K562 (cell line): Measurements from ENCODE around the gene KLF1. TPM values are rescaled to one million over a fixed set of nuclear protein-coding genes. Genes with fewer than 3 reads are reported as not detected.

Source experiments
- ATF3 ChIP-seq, 2 experiments: fragments of 450-650 bp in 1 of 2; sonication (generic) in 1 of 2; formaldehyde crosslinking in 1 of 2; IDR thresholded peaks in 1 of 2; conservative IDR thresholded peaks in 1 of 2; 2 replicates each; pipeline versions ENCODE4 v1.6.1 to v1.8.1; 2016 to 2023; ENCODE audit warnings: mild to moderate bottlenecking in 2 of 2, moderate library complexity in 2 of 2, inconsistent platforms in 1 of 2, missing genetic modification reagents in 1 of 2
- CREB1 ChIP-seq, 2 experiments: sonication (generic) in 1 of 2; formaldehyde crosslinking in 1 of 2; IDR thresholded peaks; 2 replicates each; pipeline versions ENCODE4 v1.6.1 to v1.8.0; 2012 to 2022; ENCODE audit warnings: inconsistent platforms in 1 of 2, mild to moderate bottlenecking in 1 of 2, missing genetic modification reagents in 1 of 2, moderate library complexity in 1 of 2
- E2F5 ChIP-seq: sonication (generic); formaldehyde crosslinking; IDR thresholded peaks from 2 replicates; pipeline ENCODE4 v1.8.0; 2022; ENCODE audit warnings: mild to moderate bottlenecking, missing genetic modification reagents
- EP300 ChIP-seq: IDR thresholded peaks from 2 replicates; pipeline ENCODE4 v1.6.1; 2012; ENCODE audit warnings: low read length, improper control_type of control experiment
- FOS ChIP-seq: IDR thresholded peaks from 3 replicates; pipeline ENCODE4 v1.6.1; 2011; ENCODE audit not compliant: insufficient read length; ENCODE audit errors: extremely low read depth
- MLX ChIP-seq, 2 experiments: fragments of 450-650 bp in 1 of 2; sonication (generic) in 1 of 2; formaldehyde crosslinking; conservative IDR thresholded peaks; 2 replicates each; pipeline versions ENCODE4 v1.4.0 to v1.8.1; 2020 to 2022; ENCODE audit warnings: mild to moderate bottlenecking in 1 of 2, missing genetic modification reagents in 1 of 2
- POLR2AphosphoS5 ChIP-seq: IDR thresholded peaks from 2 replicates; pipeline ENCODE4 v1.6.1; 2011; ENCODE audit warnings: mild to moderate bottlenecking, low read depth, low read length, moderate library complexity; ENCODE audit not compliant: control insufficient read depth, insufficient read depth
- RNF2 ChIP-seq: sonication (generic); IDR thresholded peaks from 2 replicates; pipeline ENCODE4 v1.6.1; 2016
- SRF ChIP-seq, 2 experiments: fragments of 250-450, 450-650 bp in 1 of 2; sonication (Bioruptor Pico) in 1 of 2; sonication (generic) in 1 of 2; formaldehyde crosslinking; IDR thresholded peaks; 2 replicates each; pipeline versions ENCODE4 v1.5.0 to v1.5.1; 2020 to 2022; ENCODE audit warnings: mild to moderate bottlenecking in 1 of 2, missing genetic modification reagents in 1 of 2
- TOE1 ChIP-seq, 2 experiments: fragments of 450-650 bp in 1 of 2; sonication (generic) in 1 of 2; formaldehyde crosslinking in 1 of 2; IDR thresholded peaks; 2 replicates each; pipeline versions ENCODE4 v1.7.1 to v1.8.0; 2016 to 2022; ENCODE audit warnings: borderline replicate concordance in 2 of 2, mild to moderate bottlenecking in 2 of 2, antibody characterized with exemption in 1 of 2, inconsistent platforms in 1 of 2, low read depth in 1 of 2, missing genetic modification reagents in 1 of 2, moderate library complexity in 1 of 2
- ZBTB11 ChIP-seq, 3 experiments: fragments of 200-800 bp in 1 of 3; fragments of 250-450 bp in 1 of 3; fragments of 450-650 bp in 1 of 3; sonication (Bioruptor Pico) in 1 of 3; sonication (Bioruptor generic) in 1 of 3; formaldehyde crosslinking in 1 of 3; IDR thresholded peaks; 2 replicates each; pipeline versions ENCODE4 v1.6.1 to v1.8.0; 2016 to 2022; ENCODE audit warnings: mild to moderate bottlenecking in 2 of 3, missing genetic modification characterization in 2 of 3, missing compliant biosample characterization in 1 of 3, moderate library complexity in 1 of 3
- ZC3H11A ChIP-seq: IDR thresholded peaks from 2 replicates; pipeline ENCODE4 v1.6.1; 2012; ENCODE audit warnings: low read depth, low read length, improper control_type of control experiment
- ZFX ChIP-seq: sonication (generic); formaldehyde crosslinking; IDR thresholded peaks from 2 replicates; pipeline ENCODE4 v1.8.0; 2022; ENCODE audit warnings: mild to moderate bottlenecking, missing genetic modification reagents, moderate library complexity
- ZNF583 ChIP-seq: fragments of 250-450 bp; sonication (Bioruptor Pico); IDR thresholded peaks from 2 replicates; pipeline ENCODE4 v1.4.0; 2020
- polyA plus RNA-seq, 8 experiments: library from polyadenylated mRNA; depleted of rRNA in 4 of 8; stranded (reverse) in 5 of 8; unstranded in 3 of 8; fragments of >200 nt; fragmentation: Nextera tagmentation in 2 of 8; fragmentation: Illumina TruSeq in 1 of 8; extraction: Ambion mirVana in 2 of 8; extraction: Trizol in 1 of 8; gene quantifications; 2 replicates each; pipeline versions ENCODE4 v1.2.1 to v1.2.3, GENCODE V29; 2011 to 2014; ENCODE audit warnings: inconsistent platforms in 1 of 8, missing spikeins in 1 of 8
- total RNA-seq, 7 experiments: library from RNA; depleted of rRNA in 6 of 7; stranded (reverse); fragments of >200 nt in 6 of 7; fragmentation: Illumina TruSeq in 2 of 7; extraction: Trizol in 2 of 7; gene quantifications; 2 replicates each; pipeline versions ENCODE4 v1.2.1 to v1.2.3, GENCODE V29; 2011 to 2021; ENCODE audit warnings: low replicate concordance in 1 of 7

KLF1 gene
- total and polyA plus RNA-seq, 9 of the 15 experiments (the other 6 are each of a cell fraction or from before 2014, with no cell fraction given) = 8.4 to 163 (median 47.3) TPM

- TF ChIP-seq TOE1 (IDR thresholded peaks at IDR 0.05; ENCODE audit: borderline replicate concordance) (peak; percentile 99), TOE1 (CRISPR knock-in tag; IDR thresholded peaks at IDR 0.05; ENCODE audit: borderline replicate concordance, low read depth) (no peak), FOS (peak; percentile 75), RNF2 (peak; percentile 71; the same call in 1 of the 2 replicates), ZNF583 (CRISPR knock-in tag) (no peak), POLR2AphosphoS5 (0 out of 2 replicates have a peak, but pooled peaks have one; percentile 1), ZC3H11A (0 out of 2 replicates have a peak, but pooled peaks have one; percentile 70), E2F5 (CRISPR knock-in tag) (0 out of 2 replicates have a peak, but pooled peaks have one; percentile 58), ZBTB11 (CRISPR knock-in tag; IDR thresholded peaks at IDR 0.05) (no peak), CREB1 (IDR thresholded peaks at IDR 0.05) (peak; percentile 93), CREB1 (CRISPR knock-in tag; IDR thresholded peaks at IDR 0.05) (peak; percentile 86), MLX (CRISPR knock-in tag; conservative IDR thresholded peaks at IDR 0.05) (0 out of 4 replicates have a peak, but pooled peaks of 1 of the 2 experiments have one; percentile 70), EP300 (0 out of 2 replicates have a peak, but pooled peaks have one; percentile 13), ATF3 (IDR thresholded peaks at IDR 0.05) (no peak), ATF3 (CRISPR knock-in tag; conservative IDR thresholded peaks at IDR 0.05) (peak; percentile 81), SRF (CRISPR knock-in tag; IDR thresholded peaks at IDR 0.05) (0 out of 4 replicates have a peak, but pooled peaks of 1 of the 2 experiments have one; percentile 16), ZFX (CRISPR knock-in tag) (peak; percentile 57)
These were observed 4.0 kb upstream of the KLF1 start, which contains the start of gene GCDH (continued) for GRCh38 chr19:12890787-12891552.
